HPDE6-E6E7 (cell line): ENCODE results near the gene TGM4.
"Not testable (repeated sequence)": the region's sequence is repeated elsewhere in the genome, so short reads cannot be mapped to it uniquely, and the experiment has no call there.

Experiments
- DNase-seq: peaks from one replicate; pipeline ENCODE4 v3.0.0; 2011; ENCODE audit warnings: missing footprints; ENCODE audit errors: extremely low spot score

Gene TGM4

GRCh38 chr3:44914936-44915335 is 40.5 kb downstream of the TGM4 start:
- DNase-seq: peak; percentile 14

- no peak for DNase-seq
These were observed 41.5 kb downstream of the TGM4 start for GRCh38 chr3:44915702-44916438.

GRCh38 chr3:44918087-44918486 is 43.7 kb downstream of the TGM4 start:
- DNase-seq: no peak

GRCh38 chr3:44918581-44918980 is 44.2 kb downstream of the TGM4 start:
- DNase-seq: no peak

GRCh38 chr3:44920081-44920480 is 45.7 kb downstream of the TGM4 start:
- no peak for DNase-seq

- no peak for DNase-seq
These were observed 49.4 kb downstream of the TGM4 start for GRCh38 chr3:44923632-44924456.

- no peak for DNase-seq
These were observed 50.2 kb downstream of the TGM4 start for GRCh38 chr3:44924457-44925084.

- no peak for DNase-seq
These were observed 51.8 kb downstream of the TGM4 start for GRCh38 chr3:44926172-44926571.

- no peak for DNase-seq
These were observed 52.5 kb downstream of the TGM4 start for GRCh38 chr3:44926921-44927320.

- DNase-seq: no peak
These were observed 53.0 kb downstream of the TGM4 start for GRCh38 chr3:44927371-44927770.

- DNase-seq: no peak
These were observed 55.4 kb downstream of the TGM4 start for GRCh38 chr3:44929782-44930181.

GRCh38 chr3:44930911-44931310 is 56.5 kb downstream of the TGM4 start:
- DNase-seq: no peak

- DNase-seq: no peak
These were observed 57.4 kb downstream of the TGM4 start for GRCh38 chr3:44931791-44932190.

- DNase-seq: no peak
These were observed 57.9 kb downstream of the TGM4 start for GRCh38 chr3:44932271-44932670.

GRCh38 chr3:44932986-44933944 is 58.9 kb downstream of the TGM4 start:
- DNase-seq: no peak

GRCh38 chr3:44939581-44940036 is 65.2 kb downstream of the TGM4 start:
- DNase-seq: no peak

- peak; percentile 34 for DNase-seq
These were observed 68.0 kb downstream of the TGM4 start for GRCh38 chr3:44942202-44942921.

GRCh38 chr3:44948239-44948638 is 73.8 kb downstream of the TGM4 start:
- DNase-seq: no peak

GRCh38 chr3:44949770-44950169 is 75.4 kb downstream of the TGM4 start:
- not testable (repeated sequence) for DNase-seq

GRCh38 chr3:44950275-44950734 is 75.9 kb downstream of the TGM4 start:
- DNase-seq: no peak

- DNase-seq: no peak
These were observed 78.3 kb downstream of the TGM4 start for GRCh38 chr3:44952689-44953088.
